SKM-1 (cell line): ENCODE measurements around the gene ENDOV.

Source experiments
- DNase-seq: peaks from one replicate; lab custom pipeline; 2025; ENCODE audit not compliant: unreplicated experiment; lab: John Stamatoyannopoulos, UW

Gene ENDOV

DNA sequence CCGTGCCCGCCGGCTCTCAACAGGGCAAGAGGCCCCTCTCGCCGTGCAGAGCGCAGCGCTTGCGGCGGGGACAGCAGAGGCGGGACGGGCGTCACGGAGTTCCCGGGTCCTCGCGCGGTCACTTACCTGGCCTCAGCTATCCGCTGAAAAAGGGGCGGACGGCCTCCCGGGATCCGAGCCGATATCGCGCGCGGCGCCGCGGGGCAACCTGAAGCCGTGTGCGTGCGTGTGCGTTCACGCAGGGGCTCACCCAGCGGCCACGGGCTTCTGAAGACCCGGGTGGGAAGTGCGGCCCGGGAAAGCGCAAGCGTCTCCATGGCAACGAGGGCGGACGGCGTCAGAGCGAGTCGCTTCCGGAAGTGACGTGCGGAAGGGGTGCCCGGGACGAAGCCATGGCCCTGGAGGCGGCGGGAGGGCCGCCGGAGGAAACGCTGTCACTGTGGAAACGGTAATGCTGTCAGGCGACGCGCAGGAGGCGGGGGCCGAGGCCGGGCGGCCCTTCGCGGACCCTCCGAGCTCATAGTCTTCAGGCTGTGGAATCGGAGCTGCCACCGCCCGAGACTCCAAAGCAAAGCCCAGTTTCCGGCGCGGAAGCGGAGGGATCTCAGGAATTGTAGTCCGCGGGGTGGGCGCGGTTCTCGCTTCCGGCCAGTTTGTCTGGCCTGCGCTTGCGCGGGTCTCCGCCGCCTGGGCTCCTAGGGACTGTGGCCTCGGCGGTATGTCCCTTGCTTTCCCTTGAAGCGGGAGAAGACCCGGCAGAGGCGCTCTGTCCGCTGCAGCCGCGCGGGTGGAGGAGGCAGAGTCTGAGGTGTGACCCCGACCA lies at the start of gene ENDOV:
ENDOV (plus strand) TSS at position 365 of the 823 bp plus-strand sequence; CDS start at position 393, 28 bp downstream.
- peak; percentile 83 for DNase-seq

DNA sequence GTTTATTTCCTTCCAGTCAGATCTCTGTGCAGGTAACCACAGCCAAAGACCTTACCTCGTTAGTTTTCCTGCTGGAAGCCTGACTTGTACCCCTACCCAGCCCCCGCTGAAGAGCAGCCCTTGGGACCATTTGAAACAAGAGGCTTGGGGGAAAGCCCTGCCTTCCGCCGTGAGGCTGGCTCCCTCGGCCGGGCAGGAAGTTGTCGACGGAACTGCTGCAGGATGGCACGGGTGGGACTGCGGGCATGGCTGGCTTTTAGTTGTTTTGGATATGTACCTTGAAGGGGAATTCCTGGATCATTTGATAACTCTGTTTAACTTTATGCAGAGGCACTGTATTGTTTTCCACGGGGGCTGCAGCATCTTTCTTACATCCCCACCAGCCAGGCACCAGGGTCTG lies 49.0 kb upstream of the ENDOV start:
- no peak for DNase-seq

DNA sequence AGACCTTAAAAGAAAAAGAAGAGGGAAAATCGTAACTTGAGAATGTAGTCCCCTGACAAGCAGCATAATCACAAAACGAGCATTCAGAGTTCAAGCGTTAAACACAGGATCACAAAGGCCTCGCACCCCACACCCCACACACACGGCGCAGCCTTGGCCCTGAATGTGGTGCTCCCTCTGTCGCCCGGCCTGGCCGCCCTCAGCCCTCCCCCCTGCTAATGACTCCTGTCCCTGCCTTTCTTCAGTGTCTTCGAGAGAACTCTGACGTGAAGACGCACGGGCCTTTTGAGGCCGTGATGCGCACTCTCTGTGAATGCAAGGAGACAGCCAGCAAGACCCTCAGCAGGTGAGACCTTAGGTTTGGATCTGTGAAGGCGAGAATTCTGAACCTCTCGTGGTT lies 47.5 kb upstream of the ENDOV start:
- DNase-seq: no peak

DNA sequence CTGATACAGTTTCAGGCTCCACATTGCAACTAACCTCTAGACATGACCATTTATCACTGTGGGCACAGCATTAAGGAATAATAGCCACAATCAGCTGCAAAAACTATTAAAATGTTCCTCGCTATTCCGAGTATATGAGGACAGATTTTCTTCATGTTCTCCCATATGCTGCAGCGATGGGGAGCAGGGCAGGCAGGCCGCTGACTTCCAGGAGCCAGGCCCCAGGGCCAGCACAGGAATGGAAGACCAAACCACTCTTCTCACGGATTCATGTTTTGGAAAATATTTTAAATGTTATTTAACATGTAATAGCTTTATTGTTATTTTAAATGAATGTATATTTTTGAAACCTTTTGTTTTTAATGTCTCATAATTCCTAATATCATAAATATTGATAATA lies 43.8 kb upstream of the ENDOV start:
- no peak for DNase-seq

DNA sequence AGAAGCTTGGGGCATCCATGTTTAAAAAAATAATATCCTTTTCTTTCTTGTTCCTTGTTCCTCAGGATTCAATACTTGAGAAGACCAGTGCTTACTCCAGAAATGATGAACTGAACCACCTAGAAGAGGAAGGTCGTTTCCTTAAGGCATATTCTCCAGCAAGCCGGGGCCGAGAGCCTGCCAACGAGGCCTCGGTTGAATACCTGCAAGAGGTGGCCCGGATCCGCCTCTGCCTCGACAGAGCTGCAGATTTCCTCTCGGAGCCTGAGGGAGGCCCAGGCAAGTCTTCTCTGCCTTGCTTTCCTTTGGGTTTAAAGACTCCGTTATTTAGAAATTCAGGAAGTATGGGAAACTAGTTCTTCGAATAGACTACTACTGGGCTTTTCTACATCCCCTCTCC lies 42.5 kb upstream of the ENDOV start:
- no peak for DNase-seq

DNA sequence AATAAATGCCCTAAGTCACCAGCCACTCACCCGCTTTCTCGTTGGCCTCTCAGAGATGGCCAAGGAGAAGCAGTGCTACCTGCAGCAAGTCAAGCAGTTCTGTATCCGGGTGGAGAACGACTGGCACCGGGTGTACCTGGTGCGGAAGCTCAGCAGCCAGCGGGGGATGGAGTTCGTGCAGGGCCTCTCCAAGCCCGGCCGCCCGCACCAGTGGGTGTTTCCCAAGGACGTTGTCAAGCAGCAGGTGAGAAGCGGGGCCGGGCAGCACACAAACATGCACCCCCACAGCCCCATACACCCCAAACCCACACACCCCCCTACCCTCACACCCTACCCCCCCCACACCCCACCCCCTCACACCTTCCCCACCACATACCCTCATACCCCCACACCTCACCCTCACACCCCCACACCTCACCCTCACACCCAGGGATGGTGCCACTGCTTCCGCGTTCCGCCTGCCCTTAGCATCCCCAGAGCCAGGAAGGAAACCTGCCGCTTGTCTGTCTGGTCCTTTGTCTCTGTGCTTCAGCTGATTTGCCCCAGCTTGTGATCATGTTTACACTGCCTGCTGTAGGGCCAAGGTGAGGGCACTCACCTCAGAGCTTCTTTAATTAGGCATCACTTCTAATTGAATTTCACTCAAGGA lies 41.9 kb upstream of the ENDOV start:
- DNase-seq: no peak

DNA sequence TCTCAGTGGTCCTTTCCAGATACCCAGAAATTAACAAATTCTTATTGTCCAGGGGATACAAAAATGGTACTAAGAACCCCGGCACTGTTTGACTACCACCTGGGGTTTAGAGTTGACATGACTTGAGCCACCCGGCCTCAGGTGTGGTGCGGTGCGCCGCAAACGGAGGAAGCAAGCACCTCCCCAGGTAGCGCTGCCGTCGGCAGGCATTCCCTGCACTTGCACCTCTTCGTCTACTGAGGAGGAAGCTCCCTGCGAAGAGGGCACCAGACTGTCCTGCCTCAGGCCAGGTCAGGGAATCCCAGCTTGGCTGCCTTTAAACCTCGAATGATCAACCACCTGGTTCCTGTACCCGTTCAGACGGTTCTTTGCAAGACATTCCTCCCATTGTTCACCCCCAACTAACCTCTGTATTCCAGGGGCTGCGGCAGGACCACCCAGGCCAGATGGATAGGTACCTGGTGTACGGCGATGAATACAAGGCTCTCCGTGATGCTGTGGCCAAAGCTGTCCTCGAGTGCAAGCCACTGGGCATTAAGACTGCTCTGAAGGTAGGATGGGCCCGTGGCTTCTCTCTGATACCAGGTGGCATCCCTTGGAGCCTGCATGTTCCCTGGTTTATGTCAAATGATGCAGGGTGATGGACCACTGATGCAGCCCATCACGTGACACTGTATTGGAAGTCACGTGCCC lies 40.8 kb upstream of the ENDOV start:
- DNase-seq: no peak

DNA sequence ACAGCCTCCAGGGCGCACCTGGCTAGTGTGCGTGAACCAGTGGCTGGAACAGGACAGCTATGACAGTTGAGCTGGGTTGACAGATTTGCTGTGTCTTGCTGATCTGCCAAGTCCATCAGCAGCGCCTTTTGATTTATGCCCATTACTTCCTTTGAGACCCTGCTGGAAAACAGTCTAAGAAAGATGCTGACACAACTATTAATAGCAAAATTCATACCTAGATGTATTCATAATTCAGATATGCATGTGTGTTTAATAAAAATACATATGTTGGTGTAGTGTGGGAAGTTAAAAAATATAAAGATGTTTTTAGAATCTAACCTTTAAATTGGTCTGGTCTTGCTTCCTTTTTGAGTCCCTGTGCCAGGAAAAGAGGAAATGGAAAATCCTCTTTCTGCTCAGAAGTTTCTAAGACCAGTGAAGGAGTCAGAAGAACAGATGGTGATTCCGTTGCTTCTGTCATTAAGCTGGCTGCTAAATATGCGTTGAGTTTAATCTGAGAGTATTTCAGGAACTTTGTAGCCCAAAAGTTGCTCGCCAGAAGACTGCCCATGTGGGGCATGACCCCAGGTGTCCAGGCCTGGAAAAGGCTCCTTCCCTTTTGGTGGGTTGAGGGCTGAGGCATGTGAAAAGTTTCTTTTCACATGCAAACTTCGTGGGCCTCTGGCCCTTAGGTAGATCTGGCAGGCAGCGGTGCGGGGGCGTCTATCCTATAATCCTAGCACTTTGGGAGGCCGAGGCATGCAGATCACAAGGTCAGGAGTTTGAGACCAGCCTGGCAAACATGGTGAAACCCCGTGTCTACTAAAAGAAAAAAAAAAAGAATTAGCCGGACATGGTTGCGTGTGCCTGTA lies 40.0 kb upstream of the ENDOV start:
- no peak for DNase-seq

DNA sequence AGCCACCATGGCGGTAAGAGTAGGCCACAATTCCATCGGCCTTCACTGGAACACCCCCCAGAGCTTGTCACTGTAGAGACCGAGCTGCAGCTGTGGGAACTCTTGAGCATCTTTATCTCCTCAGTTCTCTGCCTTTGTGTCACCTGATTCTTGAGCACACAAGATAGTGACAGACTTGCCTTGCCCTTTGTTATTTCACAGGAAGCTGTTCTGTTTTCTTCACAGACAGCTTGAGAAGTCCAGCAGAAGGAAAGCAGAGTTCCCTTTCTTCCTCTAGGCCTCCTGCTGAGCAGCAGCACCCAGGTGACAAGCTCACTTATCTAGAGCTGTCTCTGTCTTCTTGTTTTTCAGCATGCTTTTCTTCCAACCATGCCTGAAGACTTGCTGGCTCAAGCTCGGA lies 38.4 kb upstream of the ENDOV start:
- DNase-seq: no peak

DNA sequence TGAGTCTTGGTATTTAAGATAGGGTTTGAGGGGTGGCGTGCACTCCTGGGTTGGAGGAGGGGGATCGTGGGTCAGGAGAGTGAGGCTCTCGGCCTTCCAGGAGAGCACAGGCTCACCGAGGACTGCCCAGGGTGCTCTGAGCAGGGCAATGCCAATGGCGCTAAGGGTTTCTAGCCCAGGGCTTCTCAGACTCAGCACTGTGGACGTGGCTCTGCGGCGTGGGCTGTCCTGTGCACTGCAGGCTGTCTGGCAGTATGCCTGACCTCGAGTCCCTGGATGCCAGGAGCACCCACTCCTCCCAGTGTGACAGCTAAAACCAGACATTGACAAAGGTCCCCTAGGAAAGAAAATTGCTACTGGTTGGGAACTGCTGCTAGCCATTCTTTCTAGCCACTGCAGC lies 37.2 kb upstream of the ENDOV start:
- DNase-seq: no peak

DNA sequence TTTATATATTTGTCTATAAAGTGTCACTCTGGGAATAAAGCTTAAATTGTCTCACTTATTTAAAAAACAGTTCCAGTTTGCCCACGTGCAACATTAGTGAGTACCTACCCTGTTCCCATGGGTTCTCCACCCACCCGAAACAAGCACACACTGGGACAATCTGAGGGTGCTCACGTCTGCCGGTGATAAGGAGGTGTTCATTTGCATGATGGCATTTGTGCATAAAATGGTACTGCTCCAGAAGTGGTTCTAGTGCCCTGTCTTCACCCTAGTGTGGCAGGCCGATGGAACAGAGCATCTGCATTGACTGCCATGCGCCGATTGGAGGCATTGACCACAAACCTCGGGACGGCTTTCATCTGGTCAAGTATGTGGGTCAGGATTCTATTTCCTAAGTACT lies 35.6 kb upstream of the ENDOV start:
- DNase-seq: no peak

DNA sequence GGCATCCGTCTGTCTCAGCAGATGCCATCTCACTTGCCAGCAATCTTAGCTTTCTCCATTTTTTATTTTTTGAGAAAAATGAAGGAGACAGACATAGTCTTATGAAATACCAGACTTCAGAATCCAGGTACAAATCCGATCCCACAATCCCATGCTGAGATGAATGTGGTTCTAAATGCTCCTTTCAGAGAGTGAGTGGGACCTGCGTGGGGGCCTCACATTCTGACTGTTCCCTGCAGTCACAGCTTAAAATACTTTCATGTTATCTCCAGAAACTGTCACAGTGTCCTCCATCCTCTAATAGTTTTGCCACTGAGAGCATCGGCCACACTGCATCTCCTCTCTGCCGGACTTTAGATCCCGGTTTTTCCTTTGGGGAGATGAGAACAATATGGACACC lies 34.9 kb upstream of the ENDOV start:
- no peak for DNase-seq

DNA sequence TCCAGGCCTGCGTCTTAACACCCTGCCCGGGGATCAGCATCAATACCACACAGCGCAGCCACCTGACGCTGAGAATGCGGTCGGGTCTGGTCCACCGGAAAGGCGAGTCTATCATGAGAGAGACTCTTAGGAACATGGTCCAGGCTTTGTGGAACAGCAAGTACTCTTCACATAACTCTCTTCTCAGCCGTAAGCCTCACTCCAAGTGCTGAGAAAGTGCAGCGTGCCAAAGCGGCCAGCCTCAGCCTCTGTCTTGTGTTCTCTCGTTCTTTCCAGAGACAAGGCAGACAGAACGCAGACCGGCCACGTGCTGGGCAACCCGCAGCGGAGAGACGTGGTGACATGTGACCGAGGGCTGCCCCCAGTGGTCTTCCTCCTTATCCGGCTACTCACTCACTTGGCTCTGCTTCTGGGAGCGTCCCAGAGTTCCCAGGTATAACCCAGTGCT lies 34.4 kb upstream of the ENDOV start:
- DNase-seq: no peak

DNA sequence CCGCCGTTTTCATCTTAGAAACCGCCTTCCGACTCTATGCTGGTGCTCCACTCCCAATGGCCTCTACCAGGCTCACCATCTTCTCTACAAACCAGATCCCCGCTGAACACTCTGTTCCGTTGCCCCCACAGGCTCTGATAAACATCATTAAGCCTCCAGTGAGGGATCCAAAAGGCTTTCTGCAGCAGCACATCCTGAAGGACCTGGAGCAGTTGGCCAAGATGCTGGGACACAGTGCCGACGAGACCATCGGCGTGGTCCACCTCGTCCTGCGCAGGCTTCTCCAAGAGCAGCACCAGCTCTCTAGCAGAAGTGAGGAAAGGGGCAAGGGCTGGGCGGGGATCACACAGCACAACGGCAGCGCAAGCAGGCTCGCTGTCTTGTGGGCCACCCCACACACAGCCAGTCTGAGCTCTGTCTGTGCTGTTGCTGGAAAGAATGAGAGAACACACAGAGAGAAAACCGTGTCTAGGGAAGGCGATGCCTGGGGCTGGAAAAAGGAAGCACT lies 33.5 kb upstream of the ENDOV start:
- no peak for DNase-seq

DNA sequence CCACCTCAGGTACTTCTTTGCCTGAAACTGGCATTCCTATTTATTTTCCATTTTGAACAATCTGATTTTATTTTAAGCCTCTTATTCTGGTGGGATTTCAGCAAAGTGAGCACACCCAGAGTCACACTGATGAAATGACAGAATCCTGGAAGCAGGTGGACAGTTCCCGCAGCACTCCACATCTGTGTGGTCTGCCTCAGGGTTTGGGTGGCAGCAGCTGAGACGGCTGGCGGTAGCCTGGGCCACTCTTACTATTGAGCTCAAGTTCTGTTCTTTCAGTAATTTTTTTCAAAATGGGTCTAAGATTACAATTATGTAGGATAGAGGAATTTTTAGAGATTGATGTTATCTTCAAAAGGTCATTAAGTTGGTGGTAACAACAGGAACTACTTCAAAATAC lies 32.5 kb upstream of the ENDOV start:
- DNase-seq: no peak

DNA sequence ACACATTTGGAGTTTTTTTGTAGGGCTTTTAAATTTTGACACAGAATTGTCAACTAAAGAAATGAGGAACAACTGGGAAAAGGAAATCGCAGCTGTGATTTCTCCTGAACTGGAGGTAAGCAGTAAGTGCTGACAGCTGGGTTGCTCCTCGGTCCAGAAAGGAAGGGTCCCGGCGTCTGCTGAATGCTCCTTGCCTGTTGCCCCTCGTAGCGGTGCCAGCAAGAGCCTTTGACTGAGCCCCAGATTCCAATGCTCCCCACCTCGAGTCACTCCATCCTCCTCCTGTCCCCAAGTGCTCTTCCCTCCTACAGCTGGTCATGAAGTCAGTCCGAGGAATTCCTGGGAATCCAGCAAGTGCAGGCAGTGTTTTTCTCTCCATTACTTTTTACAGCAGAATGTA lies 32.0 kb upstream of the ENDOV start:
- DNase-seq: no peak

DNA sequence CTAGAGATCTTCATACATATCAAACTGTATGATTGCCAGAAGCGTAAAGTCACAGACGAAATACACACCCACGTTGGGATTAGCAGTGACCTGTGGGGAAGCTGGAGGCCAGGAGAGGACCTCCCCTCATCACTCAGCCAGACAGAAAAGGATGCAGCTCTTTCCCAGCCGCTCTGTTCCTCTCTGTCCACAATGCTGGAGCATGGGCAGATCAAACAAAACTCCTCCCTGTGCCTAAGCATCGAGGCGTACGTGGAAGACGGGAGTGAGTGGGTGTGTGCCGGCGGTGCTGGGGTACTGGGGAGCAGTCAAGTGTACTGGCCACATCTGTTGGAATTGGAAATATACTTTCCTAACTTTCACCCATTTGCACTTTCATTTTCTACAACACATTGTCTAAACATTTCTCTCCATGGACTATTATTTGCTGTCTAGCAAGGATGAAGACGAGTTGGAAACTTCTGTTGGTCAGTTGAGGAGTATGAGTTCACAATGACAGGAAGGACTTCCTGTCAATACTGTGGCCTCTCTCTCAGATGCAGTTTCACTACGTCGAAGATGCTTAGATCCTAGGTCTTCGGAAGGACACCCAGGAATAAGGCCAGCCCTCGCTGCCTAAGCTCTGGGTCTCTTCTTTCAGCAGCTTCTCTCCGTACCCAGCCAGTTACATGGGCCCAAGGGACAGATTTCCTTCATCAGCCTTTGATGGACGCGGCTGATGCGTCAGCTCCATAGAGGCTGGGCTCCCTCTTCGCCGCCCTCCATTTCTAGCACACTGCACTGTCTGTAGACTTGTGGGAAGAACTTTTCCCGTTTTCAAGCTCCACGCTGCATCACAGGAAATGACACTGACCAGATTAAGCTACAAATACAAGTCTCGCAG lies 30.6 kb upstream of the ENDOV start:
- no peak for DNase-seq

DNA sequence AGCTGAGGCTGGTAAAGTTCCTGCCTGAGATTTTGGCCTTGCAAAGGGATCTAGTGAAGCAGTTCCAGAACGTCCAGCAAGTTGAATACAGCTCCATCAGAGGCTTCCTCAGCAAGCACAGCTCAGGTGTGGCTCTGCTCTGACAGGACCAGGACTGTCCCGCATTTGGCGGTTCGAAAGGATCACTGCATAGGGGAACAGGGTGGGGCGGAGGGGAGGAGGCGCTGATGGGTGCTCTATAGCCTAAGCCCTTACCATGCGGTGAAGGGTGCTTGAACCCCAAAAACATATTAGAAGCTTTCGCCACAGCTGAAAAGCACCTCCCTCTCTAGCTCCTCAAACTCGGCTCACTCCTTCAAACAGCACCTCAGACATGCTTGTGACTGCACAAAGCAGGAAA lies 29.9 kb upstream of the ENDOV start:
- DNase-seq: no peak

DNA sequence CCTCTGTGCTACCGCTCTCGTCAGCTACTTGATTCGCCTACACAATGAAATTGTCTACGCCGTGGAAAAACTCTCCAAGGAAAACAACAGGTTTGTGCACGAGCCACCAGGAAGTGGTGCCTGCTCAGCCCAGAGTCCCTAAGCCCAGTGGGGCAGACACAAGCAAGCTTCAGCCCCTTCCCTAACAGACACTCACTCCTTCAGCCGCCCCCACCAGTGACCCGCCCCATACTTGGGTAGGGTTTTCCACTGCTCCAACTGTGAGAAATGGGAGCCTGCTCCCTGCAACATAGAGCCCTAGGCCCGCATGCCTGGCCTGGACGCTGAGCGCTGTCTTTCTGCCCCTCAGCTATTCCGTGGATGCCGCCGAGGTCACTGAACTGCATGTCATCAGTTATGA lies 28.6 kb upstream of the ENDOV start:
- no peak for DNase-seq

DNA sequence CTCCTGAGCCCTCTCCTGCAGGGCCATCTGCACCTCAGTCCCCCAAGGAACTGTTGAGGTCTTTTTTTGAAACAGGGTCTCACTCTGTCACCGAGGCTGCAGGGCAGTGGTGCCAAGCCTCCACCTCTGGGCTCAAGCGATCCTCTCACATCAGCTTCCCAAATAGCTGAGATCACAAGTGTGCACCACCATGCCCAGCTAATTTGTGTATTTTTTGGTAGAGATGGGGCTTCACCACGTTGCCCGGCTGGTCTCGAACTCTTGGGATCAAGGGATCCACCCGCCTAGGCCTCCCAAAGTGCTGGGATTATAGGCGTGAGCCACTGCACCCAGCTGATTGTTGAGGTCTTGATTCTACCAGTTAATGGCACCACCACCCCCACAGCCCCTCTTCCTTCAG lies 27.9 kb upstream of the ENDOV start:
- DNase-seq: no peak
